Glutamatergic neuron (in vitro differentiated cells): ENCODE measurements around the gene C17orf50. TPM values are rescaled to one million over a fixed set of nuclear protein-coding genes. Genes with fewer than 3 reads are reported as not detected.

ENCODE experiments used
- DNase-seq: peaks from one replicate; pipeline ENCODE4 v3.0.0; 2022
- H3K27ac Mint-ChIP-seq: one replicate; pipeline ENCODE4 v1.8.0; 2020; ENCODE audit warnings: mild to moderate bottlenecking, mixed read lengths, inconsistent platforms; ENCODE audit not compliant: unreplicated experiment
- H3K27me3 Mint-ChIP-seq: one replicate; pipeline ENCODE4 v1.8.0; 2020; ENCODE audit warnings: mild to moderate bottlenecking, moderate library complexity, mixed read lengths, inconsistent platforms; ENCODE audit not compliant: unreplicated experiment
- H3K36me3 Mint-ChIP-seq: one replicate; pipeline ENCODE4 v1.8.0; 2020; ENCODE audit warnings: mild to moderate bottlenecking, mixed read lengths, inconsistent platforms; ENCODE audit not compliant: unreplicated experiment
- H3K4me1 Mint-ChIP-seq: one replicate; pipeline ENCODE4 v1.8.0; 2020; ENCODE audit warnings: mild to moderate bottlenecking, low read depth, mixed read lengths, inconsistent platforms; ENCODE audit not compliant: unreplicated experiment
- H3K4me3 Mint-ChIP-seq: one replicate; pipeline ENCODE4 v1.8.0; 2020; ENCODE audit warnings: mild to moderate bottlenecking, mixed read lengths, inconsistent platforms; ENCODE audit not compliant: unreplicated experiment
- H3K9me3 Mint-ChIP-seq: one replicate; pipeline ENCODE4 v1.8.0; 2020; ENCODE audit warnings: mild to moderate bottlenecking, moderate library complexity, mixed read lengths, inconsistent platforms; ENCODE audit not compliant: unreplicated experiment
- CTCF ChIP-seq: fragments of 200-600 bp; sonication (generic); IDR thresholded peaks from one replicate; pipeline ENCODE4 v1.5.0; 2021; ENCODE audit not compliant: partially characterized antibody, unreplicated experiment
- total RNA-seq: library from RNA; stranded (reverse); fragmentation: NEBNext Ultra II Directional; extraction: Animal tissue kit (Norgen Biotek cat#: 25700); gene quantifications from one replicate; pipeline ENCODE4 v1.2.1, GENCODE V29; 2021; ENCODE audit not compliant: unreplicated experiment

The C17orf50 gene
- total RNA-seq, 1 donor from 2014 or later, result not detected

GRCh38 chr17:35799942-35800341 lies 39.3 kb downstream of the C17orf50 start:
- Mint-ChIP-seq H3K9me3 (no peaks in the 10 kb centered on the region), H3K27ac (no peak overlapping the region), H3K27me3 (peaks cover 10% of the 10 kb centered on the region), H3K4me3 (peak overlapping the region; percentile 22), H3K4me1 (peaks cover 12% of the 10 kb centered on the region), H3K36me3 (peaks cover 7% of the 10 kb centered on the region)
- no peak for TF ChIP-seq CTCF
- no peak for DNase-seq

GRCh38 chr17:35801583-35802224 lies 41.0 kb downstream of the C17orf50 start:
- TF ChIP-seq CTCF, result no peak
- H3K27me3 Mint-ChIP-seq, result peaks cover 4% of the 10 kb centered on the region
- H3K36me3 Mint-ChIP-seq, result no peaks in the 10 kb centered on the region
- peaks cover 12% of the 10 kb centered on the region for H3K4me1 Mint-ChIP-seq
- no peaks in the 10 kb centered on the region for H3K9me3 Mint-ChIP-seq
- peak; percentile 24 for DNase-seq
- H3K27ac Mint-ChIP-seq, result peak overlapping the region; percentile 76
- H3K4me3 Mint-ChIP-seq, result peak overlapping the region; percentile 25

- no peak overlapping the region for H3K4me3 Mint-ChIP-seq
- peaks cover 20% of the 10 kb centered on the region for H3K4me1 Mint-ChIP-seq
- no peaks in the 10 kb centered on the region for H3K36me3 Mint-ChIP-seq
- TF ChIP-seq CTCF, result peak; percentile 33
- peaks cover 2% of the 10 kb centered on the region for H3K9me3 Mint-ChIP-seq
- peaks cover 11% of the 10 kb centered on the region for H3K27me3 Mint-ChIP-seq
- no peak overlapping the region for H3K27ac Mint-ChIP-seq
- DNase-seq, result no peak
These were observed 44.0 kb downstream of the C17orf50 start for GRCh38 chr17:35804658-35805192.

- peak overlapping the region; percentile 96 for H3K4me3 Mint-ChIP-seq
These were observed 46.9 kb downstream of the C17orf50 start for GRCh38 chr17:35807371-35808144.

More at GRCh38 chr17:35807371-35808144, 46.9 kb downstream of the C17orf50 start:
- no peak for TF ChIP-seq CTCF
- Mint-ChIP-seq H3K4me1 (peaks cover 11% of the 10 kb centered on the region), H3K27me3 (peaks cover 8% of the 10 kb centered on the region), H3K9me3 (peaks cover 2% of the 10 kb centered on the region), H3K27ac (no peak overlapping the region), H3K36me3 (no peaks in the 10 kb centered on the region)
- no peak for DNase-seq
